Measurements from ENCODE around the gene ZNF740. TPM values are rescaled to one million over a fixed set of nuclear protein-coding genes. Genes with fewer than 3 reads are reported as not detected.

Gene ZNF740
- total RNA-seq, 1 donor from 2014 or later, result 59.6 TPM

- no peak for DNase-seq (ENCODE audit: low read depth, low spot score)
- Mint-ChIP-seq H3K4me3 (no peak overlapping the region), H3K27ac (ENCODE audit: unreplicated experiment) (no peak overlapping the region), H3K4me1 (peaks cover 29% of the 10 kb centered on the region), H3K27me3 (ENCODE audit: low read depth) (peaks cover 38% of the 10 kb centered on the region), H3K36me3 (ENCODE audit: low read depth) (no peaks in the 10 kb centered on the region), H3K9me3 (no peaks in the 10 kb centered on the region)
- TF ChIP-seq CTCF (conservative IDR thresholded peaks at IDR 0.05), result no peak
These were observed 55.4 kb downstream of the ZNF740 start for GRCh38 chr12:53235742-53236442.

- Mint-ChIP-seq H3K4me1 (peaks cover 26% of the 10 kb centered on the region), H3K27ac (ENCODE audit: unreplicated experiment) (peak overlapping the region; percentile 69), H3K9me3 (no peaks in the 10 kb centered on the region), H3K36me3 (ENCODE audit: low read depth) (no peaks in the 10 kb centered on the region), H3K4me3 (no peak overlapping the region), H3K27me3 (ENCODE audit: low read depth) (peaks cover 31% of the 10 kb centered on the region)
- DNase-seq (ENCODE audit: low read depth, low spot score), result no peak
- TF ChIP-seq CTCF (conservative IDR thresholded peaks at IDR 0.05), result no peak
These were observed 56.1 kb downstream of the ZNF740 start for GRCh38 chr12:53236443-53237111.

DNA sequence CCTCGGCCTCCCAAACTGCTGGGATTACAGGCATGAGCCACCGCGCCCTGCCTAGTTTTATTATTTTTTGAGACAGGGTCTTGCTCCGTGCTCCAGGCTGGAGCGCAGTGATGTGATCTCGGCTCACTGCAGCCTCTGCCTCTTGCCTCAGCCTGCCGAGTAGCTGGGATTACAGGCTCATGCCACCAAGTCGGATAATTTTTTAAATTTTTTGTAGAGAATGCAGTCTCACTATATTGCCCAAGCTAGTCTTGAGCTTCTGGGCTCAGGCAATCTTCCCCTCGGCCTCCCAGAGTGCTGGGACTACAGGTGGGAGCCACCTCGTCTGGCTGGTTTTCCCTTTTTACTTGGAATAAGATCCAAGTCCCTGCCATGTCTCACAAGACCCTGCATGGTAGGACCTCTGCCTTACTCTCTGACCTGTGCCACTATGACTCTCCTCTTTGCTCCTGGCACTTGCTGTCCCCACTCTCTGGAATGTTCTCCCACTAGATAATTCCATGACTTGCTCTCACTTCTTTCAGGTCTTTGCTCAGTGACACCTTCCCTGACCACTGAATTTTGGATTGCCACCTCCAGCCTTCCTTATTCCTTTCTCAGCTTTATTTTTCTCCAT is 59.2 kb downstream of the ZNF740 start:
- peaks cover 17% of the 10 kb centered on the region for H3K4me1 Mint-ChIP-seq
- H3K4me3 Mint-ChIP-seq, result no peak overlapping the region
- H3K36me3 Mint-ChIP-seq (ENCODE audit: low read depth), result no peaks in the 10 kb centered on the region

GRCh38 chr12:53241623-53242412 is 61.3 kb downstream of the ZNF740 start:
- H3K9me3 Mint-ChIP-seq, result no peaks in the 10 kb centered on the region
- no peak overlapping the region for H3K4me3 Mint-ChIP-seq
- DNase-seq (ENCODE audit: low read depth, low spot score), result no peak
- TF ChIP-seq CTCF (conservative IDR thresholded peaks at IDR 0.05), result no peak
- H3K27ac Mint-ChIP-seq (ENCODE audit: unreplicated experiment), result peak overlapping the region; percentile 15
- H3K27me3 Mint-ChIP-seq (ENCODE audit: low read depth), result peaks cover 6% of the 10 kb centered on the region
- peaks cover 21% of the 10 kb centered on the region for H3K4me1 Mint-ChIP-seq
- no peaks in the 10 kb centered on the region for H3K36me3 Mint-ChIP-seq (ENCODE audit: low read depth)

More for the DNA sequence above, 59.2 kb downstream of the ZNF740 start:
- peaks cover 11% of the 10 kb centered on the region for H3K27me3 Mint-ChIP-seq (ENCODE audit: low read depth)
- TF ChIP-seq CTCF (conservative IDR thresholded peaks at IDR 0.05), result no peak
- H3K27ac Mint-ChIP-seq (ENCODE audit: unreplicated experiment), result no peak overlapping the region
- DNase-seq (ENCODE audit: low read depth, low spot score), result no peak
- no peaks in the 10 kb centered on the region for H3K9me3 Mint-ChIP-seq

GRCh38 chr12:53244337-53244736 is 63.8 kb downstream of the ZNF740 start:
- Mint-ChIP-seq H3K4me1 (peaks cover 21% of the 10 kb centered on the region), H3K36me3 (ENCODE audit: low read depth) (no peaks in the 10 kb centered on the region), H3K9me3 (no peaks in the 10 kb centered on the region), H3K27me3 (ENCODE audit: low read depth) (peaks cover 3% of the 10 kb centered on the region), H3K4me3 (no peak overlapping the region), H3K27ac (ENCODE audit: unreplicated experiment) (peak overlapping the region; percentile 85)
- no peak for DNase-seq (ENCODE audit: low read depth, low spot score)
- no peak for TF ChIP-seq CTCF (conservative IDR thresholded peaks at IDR 0.05)

All from neural crest cell (in vitro differentiated cells).